ENCODE results near the gene CRAMP1.

Gene CRAMP1

DNA sequence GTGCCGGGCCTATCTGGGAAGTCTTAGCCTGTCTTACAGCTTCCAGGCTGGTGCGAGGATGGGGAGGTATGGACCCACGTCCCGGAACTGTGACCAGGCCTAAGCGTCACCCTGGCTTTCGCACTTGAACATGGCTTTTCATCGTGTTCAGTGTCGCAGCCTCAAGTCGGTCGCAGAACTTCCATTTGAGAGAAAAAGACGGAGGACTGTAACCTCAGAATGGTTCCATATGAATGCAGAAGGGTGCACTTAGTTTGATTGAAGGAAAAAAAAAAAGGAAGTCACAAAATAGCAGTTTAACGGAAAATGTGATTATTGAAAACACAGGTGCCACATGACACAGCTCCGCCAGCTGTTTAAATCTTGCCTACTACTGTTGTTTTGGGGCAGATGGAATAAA is 35.7 kb downstream of the CRAMP1 start:
- no peak for DNase-seq
- no peak overlapping the region for H3K27ac ChIP-seq (ENCODE audit: low read length)
- H3K4me2 ChIP-seq (ENCODE audit: low read depth, low read length) = no peak overlapping the region
- TF ChIP-seq EZH2phosphoT487 (IDR thresholded peaks at IDR 0.05; ENCODE audit: low read length) (no peak), EZH2 (optimal IDR thresholded peaks at IDR 0.05; ENCODE audit: low read depth, low read length) (no peak)
- TF ChIP-seq, protein P1, sequence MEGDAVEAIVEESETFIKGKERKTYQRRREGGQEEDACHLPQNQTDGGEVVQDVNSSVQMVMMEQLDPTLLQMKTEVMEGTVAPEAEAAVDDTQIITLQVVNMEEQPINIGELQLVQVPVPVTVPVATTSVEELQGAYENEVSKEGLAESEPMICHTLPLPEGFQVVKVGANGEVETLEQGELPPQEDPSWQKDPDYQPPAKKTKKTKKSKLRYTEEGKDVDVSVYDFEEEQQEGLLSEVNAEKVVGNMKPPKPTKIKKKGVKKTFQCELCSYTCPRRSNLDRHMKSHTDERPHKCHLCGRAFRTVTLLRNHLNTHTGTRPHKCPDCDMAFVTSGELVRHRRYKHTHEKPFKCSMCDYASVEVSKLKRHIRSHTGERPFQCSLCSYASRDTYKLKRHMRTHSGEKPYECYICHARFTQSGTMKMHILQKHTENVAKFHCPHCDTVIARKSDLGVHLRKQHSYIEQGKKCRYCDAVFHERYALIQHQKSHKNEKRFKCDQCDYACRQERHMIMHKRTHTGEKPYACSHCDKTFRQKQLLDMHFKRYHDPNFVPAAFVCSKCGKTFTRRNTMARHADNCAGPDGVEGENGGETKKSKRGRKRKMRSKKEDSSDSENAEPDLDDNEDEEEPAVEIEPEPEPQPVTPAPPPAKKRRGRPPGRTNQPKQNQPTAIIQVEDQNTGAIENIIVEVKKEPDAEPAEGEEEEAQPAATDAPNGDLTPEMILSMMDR (IDR thresholded peaks at IDR 0.05; ENCODE audit: low read length) = no peak
- no peak overlapping the region for H3K9ac ChIP-seq (ENCODE audit: low read length)
- H3K9me2 ChIP-seq (replicated peaks; ENCODE audit: insufficient read depth, low read length) = no peaks in the 10 kb centered on the region
- H4K20me1 ChIP-seq (ENCODE audit: insufficient read depth, low read length) = no peaks in the 10 kb centered on the region
- H3K36me3 ChIP-seq (replicated peaks; ENCODE audit: insufficient read depth, low read length) = 0 out of 2 replicates have a peak, but pooled peaks cover under 1% of the 10 kb centered on the region
- H3K4me3 ChIP-seq (ENCODE audit: low read length) = no peak overlapping the region
- no peaks in the 10 kb centered on the region for H3K9me3 ChIP-seq (replicated peaks; ENCODE audit: insufficient read depth, low read length)
- H3F3A ChIP-seq (ENCODE audit: insufficient read depth, low read length) = no peaks in the 10 kb centered on the region
- H2AFZ ChIP-seq (ENCODE audit: low read length) = no peak overlapping the region
- no peaks in the 10 kb centered on the region for H3K4me1 ChIP-seq (ENCODE audit: low read length)
- H3K79me2 ChIP-seq (ENCODE audit: low read length) = no peaks in the 10 kb centered on the region
- H3K27me3 ChIP-seq (replicated peaks; ENCODE audit: insufficient read depth, low read length) = no peaks in the 10 kb centered on the region

DNA sequence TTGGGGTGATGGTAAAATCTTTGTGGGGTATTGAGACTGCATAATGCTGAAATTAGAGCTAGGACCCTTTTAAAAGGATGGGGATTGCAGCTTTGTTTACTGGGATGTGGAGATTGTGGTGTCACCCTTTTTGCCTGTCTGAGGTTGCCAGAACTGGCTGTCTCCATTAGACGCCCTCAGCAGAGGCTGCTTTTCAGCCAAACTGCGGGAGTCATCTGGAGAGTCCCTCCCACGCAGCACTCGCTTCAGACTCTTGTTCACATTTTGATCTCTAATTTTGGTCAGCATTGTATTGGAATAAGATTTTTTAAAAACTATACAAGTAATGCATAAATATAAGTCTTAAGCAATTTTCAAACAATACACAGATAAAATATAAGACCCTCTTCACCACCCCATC is 38.0 kb downstream of the CRAMP1 start:
- Histone ChIP-seq H4K20me1 (ENCODE audit: insufficient read depth, low read length) (no peaks in the 10 kb centered on the region), H3K79me2 (ENCODE audit: low read length) (no peaks in the 10 kb centered on the region), H3K4me3 (ENCODE audit: low read length) (no peak overlapping the region), H3K4me1 (ENCODE audit: low read length) (no peaks in the 10 kb centered on the region), H2AFZ (ENCODE audit: low read length) (no peak overlapping the region), H3K27me3 (replicated peaks; ENCODE audit: insufficient read depth, low read length) (no peaks in the 10 kb centered on the region), H3K36me3 (replicated peaks; ENCODE audit: insufficient read depth, low read length) (0 out of 2 replicates have a peak, but pooled peaks cover 4% of the 10 kb centered on the region), H3K9me3 (replicated peaks; ENCODE audit: insufficient read depth, low read length) (no peaks in the 10 kb centered on the region), H3K4me2 (ENCODE audit: low read depth, low read length) (no peak overlapping the region), H3K9ac (ENCODE audit: low read length) (no peak overlapping the region), H3F3A (ENCODE audit: insufficient read depth, low read length) (no peaks in the 10 kb centered on the region), H3K9me2 (replicated peaks; ENCODE audit: insufficient read depth, low read length) (no peaks in the 10 kb centered on the region), H3K27ac (ENCODE audit: low read length) (no peak overlapping the region)
- DNase-seq = no peak
- TF ChIP-seq, protein P1 (IDR thresholded peaks at IDR 0.05; ENCODE audit: low read length) = no peak
- no peak for TF ChIP-seq EZH2phosphoT487 (IDR thresholded peaks at IDR 0.05; ENCODE audit: low read length)
- TF ChIP-seq EZH2 (optimal IDR thresholded peaks at IDR 0.05; ENCODE audit: low read depth, low read length) = no peak

DNA sequence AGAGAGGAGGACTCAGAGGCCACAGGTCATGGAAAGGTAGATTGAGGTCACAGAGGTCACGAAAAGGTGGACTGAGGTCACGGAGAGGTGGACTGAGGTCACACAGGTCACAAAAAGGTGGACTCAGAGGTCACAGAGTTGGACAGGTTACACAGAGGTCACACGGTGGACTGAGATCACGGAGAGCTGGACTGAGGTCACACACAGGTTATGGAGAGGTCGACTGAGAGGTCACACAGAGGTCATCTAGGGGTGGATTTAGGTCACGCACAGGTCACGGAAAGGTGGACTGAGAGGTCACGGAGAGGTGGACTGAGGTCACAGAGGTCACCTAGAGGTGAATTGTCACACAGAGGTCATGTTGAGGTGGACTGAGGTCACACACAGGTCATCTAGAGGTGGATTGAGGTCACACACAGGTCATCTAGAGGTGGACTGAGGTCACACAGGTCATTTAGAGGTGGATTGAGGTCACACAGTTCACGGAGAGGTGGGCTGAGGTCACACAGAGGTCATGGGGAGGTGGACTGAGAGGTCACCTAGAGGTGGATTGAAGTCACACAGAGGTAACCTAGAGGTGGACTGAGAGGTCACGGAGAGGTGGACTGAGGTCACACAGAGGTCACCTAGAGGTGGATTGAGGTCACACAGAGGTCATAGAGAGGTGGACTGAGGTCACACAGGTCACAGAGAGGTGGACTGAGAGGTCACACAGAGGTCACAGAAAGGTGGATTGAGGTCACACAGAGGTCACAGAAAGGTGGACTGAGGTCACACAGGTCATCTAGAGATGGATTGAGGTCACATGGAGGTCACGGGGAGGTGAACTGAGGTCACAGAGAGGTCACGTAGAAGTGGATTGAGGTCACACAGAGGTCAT is 39.2 kb downstream of the CRAMP1 start:
- H3K4me2 ChIP-seq (ENCODE audit: low read depth, low read length) = no peak overlapping the region
- no peak overlapping the region for H2AFZ ChIP-seq (ENCODE audit: low read length)
- no peaks in the 10 kb centered on the region for H3K27me3 ChIP-seq (replicated peaks; ENCODE audit: insufficient read depth, low read length)
- no peak for TF ChIP-seq EZH2 (optimal IDR thresholded peaks at IDR 0.05; ENCODE audit: low read depth, low read length)
- TF ChIP-seq, protein P1 (IDR thresholded peaks at IDR 0.05; ENCODE audit: low read length) = no peak
- no peak for TF ChIP-seq EZH2phosphoT487 (IDR thresholded peaks at IDR 0.05; ENCODE audit: low read length)
- no peak for DNase-seq
- no peaks in the 10 kb centered on the region for H3K9me2 ChIP-seq (replicated peaks; ENCODE audit: insufficient read depth, low read length)
- H3F3A ChIP-seq (ENCODE audit: insufficient read depth, low read length) = no peaks in the 10 kb centered on the region
- no peak overlapping the region for H3K27ac ChIP-seq (ENCODE audit: low read length)
- no peak overlapping the region for H3K9ac ChIP-seq (ENCODE audit: low read length)
- H4K20me1 ChIP-seq (ENCODE audit: insufficient read depth, low read length) = no peaks in the 10 kb centered on the region
- H3K9me3 ChIP-seq (replicated peaks; ENCODE audit: insufficient read depth, low read length) = no peaks in the 10 kb centered on the region
- H3K4me3 ChIP-seq (ENCODE audit: low read length) = no peak overlapping the region
- H3K4me1 ChIP-seq (ENCODE audit: low read length) = no peaks in the 10 kb centered on the region
- no peaks in the 10 kb centered on the region for H3K79me2 ChIP-seq (ENCODE audit: low read length)
- 0 out of 2 replicates have a peak, but pooled peaks cover 4% of the 10 kb centered on the region for H3K36me3 ChIP-seq (replicated peaks; ENCODE audit: insufficient read depth, low read length)
